ENCODE data around the gene KDM4D.
"Not testable (repeated sequence)": the region's sequence is repeated elsewhere in the genome, so short reads cannot be mapped to it uniquely, and the experiment has no call there.

KDM4D gene

DNA sequence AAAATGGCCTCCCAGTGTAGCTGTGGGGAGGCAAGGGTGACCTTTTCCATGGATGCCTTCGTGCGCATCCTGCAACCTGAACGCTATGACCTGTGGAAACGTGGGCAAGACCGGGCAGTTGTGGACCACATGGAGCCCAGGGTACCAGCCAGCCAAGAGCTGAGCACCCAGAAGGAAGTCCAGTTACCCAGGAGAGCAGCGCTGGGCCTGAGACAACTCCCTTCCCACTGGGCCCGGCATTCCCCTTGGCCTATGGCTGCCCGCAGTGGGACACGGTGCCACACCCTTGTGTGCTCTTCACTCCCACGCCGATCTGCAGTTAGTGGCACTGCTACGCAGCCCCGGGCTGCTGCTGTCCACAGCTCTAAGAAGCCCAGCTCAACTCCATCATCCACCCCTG is 24.8 kb downstream of the KDM4D start:
- TF ChIP-seq, protein P1, sequence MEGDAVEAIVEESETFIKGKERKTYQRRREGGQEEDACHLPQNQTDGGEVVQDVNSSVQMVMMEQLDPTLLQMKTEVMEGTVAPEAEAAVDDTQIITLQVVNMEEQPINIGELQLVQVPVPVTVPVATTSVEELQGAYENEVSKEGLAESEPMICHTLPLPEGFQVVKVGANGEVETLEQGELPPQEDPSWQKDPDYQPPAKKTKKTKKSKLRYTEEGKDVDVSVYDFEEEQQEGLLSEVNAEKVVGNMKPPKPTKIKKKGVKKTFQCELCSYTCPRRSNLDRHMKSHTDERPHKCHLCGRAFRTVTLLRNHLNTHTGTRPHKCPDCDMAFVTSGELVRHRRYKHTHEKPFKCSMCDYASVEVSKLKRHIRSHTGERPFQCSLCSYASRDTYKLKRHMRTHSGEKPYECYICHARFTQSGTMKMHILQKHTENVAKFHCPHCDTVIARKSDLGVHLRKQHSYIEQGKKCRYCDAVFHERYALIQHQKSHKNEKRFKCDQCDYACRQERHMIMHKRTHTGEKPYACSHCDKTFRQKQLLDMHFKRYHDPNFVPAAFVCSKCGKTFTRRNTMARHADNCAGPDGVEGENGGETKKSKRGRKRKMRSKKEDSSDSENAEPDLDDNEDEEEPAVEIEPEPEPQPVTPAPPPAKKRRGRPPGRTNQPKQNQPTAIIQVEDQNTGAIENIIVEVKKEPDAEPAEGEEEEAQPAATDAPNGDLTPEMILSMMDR (IDR thresholded peaks at IDR 0.05; ENCODE audit: insufficient read depth, low read depth, low read length, missing control alignments) = no peak
- H3K4me3 ChIP-seq (ENCODE audit: low read depth, low read length) = no peak overlapping the region
- DNase-seq (ENCODE audit: low read depth) = no peak

DNA sequence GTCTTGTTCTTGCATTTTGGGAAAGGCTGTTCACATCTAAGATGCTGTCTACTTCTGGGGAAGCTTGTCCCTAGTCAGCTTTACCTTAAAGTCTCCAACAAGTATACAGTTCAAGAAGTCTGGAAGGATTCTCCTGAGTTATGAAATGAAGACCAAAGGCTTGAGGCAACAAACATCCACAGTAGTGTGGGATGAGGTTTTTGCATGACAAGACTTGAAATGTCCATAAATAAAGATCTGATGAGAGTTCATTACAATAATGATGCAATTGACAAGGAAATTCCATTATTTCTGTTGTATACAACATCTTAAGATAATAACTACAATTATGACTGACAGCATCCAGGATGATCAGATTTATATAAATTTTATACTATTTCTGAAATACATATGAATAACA is 30.2 kb downstream of the KDM4D start:
- TF ChIP-seq, protein P1 (IDR thresholded peaks at IDR 0.05; ENCODE audit: insufficient read depth, low read depth, low read length, missing control alignments) = no peak
- DNase-seq (ENCODE audit: low read depth) = no peak
- no peak overlapping the region for H3K4me3 ChIP-seq (ENCODE audit: low read depth, low read length)

DNA sequence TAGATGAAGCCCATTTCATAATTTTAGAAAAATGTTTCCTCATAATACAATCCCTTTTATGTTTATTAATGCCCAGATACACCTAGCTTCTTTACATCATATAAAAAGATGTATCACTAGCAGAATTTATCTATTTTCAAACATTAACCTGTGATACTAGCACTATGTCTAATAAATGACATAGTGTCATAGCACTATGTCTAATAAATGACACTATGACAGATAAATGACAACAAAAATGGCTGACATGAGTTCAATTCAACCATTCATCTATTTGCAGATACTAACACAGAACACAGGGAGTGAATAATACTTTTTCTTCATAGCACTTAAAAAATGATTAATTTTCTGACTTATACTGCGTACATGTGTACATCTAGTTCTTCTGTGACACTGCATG is 32.1 kb downstream of the KDM4D start:
- TF ChIP-seq, protein P1 (IDR thresholded peaks at IDR 0.05; ENCODE audit: insufficient read depth, low read depth, low read length, missing control alignments) = no peak
- no peak overlapping the region for H3K4me3 ChIP-seq (ENCODE audit: low read depth, low read length)
- DNase-seq (ENCODE audit: low read depth) = no peak

DNA sequence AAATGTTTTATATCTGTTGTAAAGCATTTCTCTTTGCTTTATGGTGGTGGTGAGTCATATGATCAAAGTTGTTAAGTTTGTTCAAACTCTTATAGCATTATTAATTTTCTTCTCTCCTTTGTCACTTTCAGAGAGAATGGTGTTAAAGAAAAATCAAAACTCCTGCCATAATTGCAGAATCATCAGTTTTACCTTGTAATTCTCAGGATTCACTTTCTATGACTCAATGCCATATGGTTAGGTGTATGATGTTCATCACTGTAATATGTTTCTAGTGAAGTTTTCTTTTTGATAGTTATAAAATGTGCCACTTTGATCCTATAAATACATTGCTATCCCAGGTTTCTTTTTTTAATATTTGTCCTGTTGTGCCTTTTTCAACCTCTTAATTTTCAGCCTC is 37.9 kb downstream of the KDM4D start:
- TF ChIP-seq, protein P1 (IDR thresholded peaks at IDR 0.05; ENCODE audit: insufficient read depth, low read depth, low read length, missing control alignments) = no peak
- H3K4me3 ChIP-seq (ENCODE audit: low read depth, low read length) = no peak overlapping the region
- no peak for DNase-seq (ENCODE audit: low read depth)

DNA sequence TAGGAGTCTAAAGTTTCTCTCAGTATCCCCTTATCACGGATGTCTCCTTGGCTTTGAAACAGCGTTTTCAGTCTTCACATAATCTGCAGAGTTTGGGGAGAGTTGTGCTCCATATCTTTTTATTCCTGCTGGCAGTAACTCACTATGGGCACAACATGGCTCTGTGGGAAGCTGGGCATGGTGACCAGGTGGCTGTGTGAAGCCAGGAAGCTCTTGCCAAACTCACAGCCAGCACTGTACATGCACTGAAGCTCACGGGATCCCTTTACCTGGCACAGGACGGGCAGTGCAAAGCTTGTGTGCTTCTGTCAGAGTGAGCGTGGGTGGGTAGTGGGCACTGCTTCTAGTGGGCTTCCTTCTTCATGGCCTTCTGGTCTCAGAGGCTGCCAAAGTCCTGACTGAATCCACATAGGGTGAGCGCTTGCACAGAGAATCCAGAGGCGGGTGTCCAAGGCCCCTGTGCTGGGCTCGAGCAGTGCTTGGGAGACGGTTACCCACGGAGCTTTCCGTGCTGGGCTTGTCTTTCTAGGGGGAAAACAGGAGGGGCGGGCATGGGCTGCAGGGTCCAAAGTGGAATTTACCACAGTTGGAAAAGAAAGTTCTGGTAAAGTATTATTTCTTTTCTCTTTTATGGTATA is 40.8 kb downstream of the KDM4D start:
- DNase-seq (ENCODE audit: low read depth) = no peak
- no peak overlapping the region for H3K4me3 ChIP-seq (ENCODE audit: low read depth, low read length)
- TF ChIP-seq, protein P1 (IDR thresholded peaks at IDR 0.05; ENCODE audit: insufficient read depth, low read depth, low read length, missing control alignments) = no peak

DNA sequence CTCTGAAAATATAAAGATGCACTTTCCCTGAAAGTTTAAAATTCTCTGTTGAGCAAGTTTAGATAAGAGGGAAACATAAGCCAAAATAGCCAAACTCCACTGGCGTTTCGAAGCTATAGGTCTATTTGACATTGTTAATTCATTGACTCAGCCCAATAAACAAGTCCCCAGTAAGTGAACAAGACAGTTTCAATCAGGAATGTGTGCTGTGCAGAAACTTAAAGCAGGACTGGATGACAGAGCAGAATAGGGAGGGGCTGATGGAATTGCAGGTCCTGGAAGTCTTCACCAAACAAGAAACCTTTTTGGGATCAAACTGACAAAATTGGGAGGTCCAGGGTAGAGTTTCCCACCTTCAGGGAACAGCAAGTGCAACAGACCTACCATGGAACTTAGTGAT is 42.6 kb downstream of the KDM4D start:
- TF ChIP-seq, protein P1 (IDR thresholded peaks at IDR 0.05; ENCODE audit: insufficient read depth, low read depth, low read length, missing control alignments) = no peak
- H3K4me3 ChIP-seq (ENCODE audit: low read depth, low read length) = no peak overlapping the region
- no peak for DNase-seq (ENCODE audit: low read depth)

DNA sequence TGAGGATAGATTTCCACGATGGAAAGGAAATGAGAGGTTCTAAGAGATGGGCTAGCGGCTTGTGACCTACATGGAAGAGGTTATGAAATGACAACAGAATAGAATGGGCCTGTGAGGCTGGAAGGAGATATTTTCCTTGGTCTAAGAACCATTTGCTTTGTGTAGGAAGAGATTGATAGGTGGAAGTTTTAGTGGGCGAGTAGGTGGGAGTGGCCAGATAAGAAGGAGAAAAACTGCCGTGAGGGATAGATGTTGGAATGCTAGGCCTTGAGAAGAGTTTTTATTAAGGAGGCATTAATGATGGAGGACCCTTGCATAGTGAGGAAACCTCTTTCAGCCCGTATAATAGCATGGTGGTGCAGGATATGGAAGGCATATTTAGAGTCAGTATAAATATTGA is 48.0 kb downstream of the KDM4D start:
- H3K4me3 ChIP-seq (ENCODE audit: low read depth, low read length); DNase-seq (ENCODE audit: low read depth): not testable (repeated sequence)
